Panc1 (cell line): Measurements from ENCODE around the gene CDYL2. TPM values are rescaled to one million over a fixed set of nuclear protein-coding genes. Genes with fewer than 3 reads are reported as not detected.
"Not testable (repeated sequence)": the region's sequence is repeated elsewhere in the genome, so short reads cannot be mapped to it uniquely, and the experiment has no call there.

Experiments used
- ATAC-seq: fragments of 200-7000 bp; cut with Tn5 transposase; 2 replicates; pipeline ENCODE4 v1.9.1; 2020; ENCODE audit warnings: mild to moderate bottlenecking, moderate library complexity
- BruUV-seq: library from RNA; stranded (reverse); fragments of 400-500 nt; replicated peaks from 2 replicates; lab custom pipeline; 2021; lab: Mats Ljungman, UMichigan
- CTCF ChIA-PET: fragments of 300-600 bp; sonication (Branson Sonifier 250); formaldehyde crosslinking; loops from one replicate; lab custom pipeline; 2022; ENCODE audit warnings: antibody characterized with exemption; lab: Charles Lee
- POLR2A ChIA-PET: fragments of 300-600 bp; sonication (Branson Sonifier 250); formaldehyde crosslinking; loops from one replicate; lab custom pipeline; 2022; ENCODE audit warnings: antibody characterized with exemption; lab: Charles Lee
- DNase-seq: peaks from one replicate; pipeline ENCODE4 v3.0.0-alpha.2; 2010; ENCODE audit warnings: low read depth, low spot score
- H3K27ac ChIP-seq: 2 replicates; pipeline ENCODE4 v1.5.1; 2011; ENCODE audit warnings: mild to moderate bottlenecking, low read length, inconsistent platforms
- H3K27me3 ChIP-seq: fragments of 200-500 bp; sonication (Bioruptor generic); 2 replicates; pipeline ENCODE4 v1.6.0; 2014; ENCODE audit warnings: low read length, inconsistent platforms; ENCODE audit not compliant: control insufficient read depth, insufficient read depth
- H3K36me3 ChIP-seq: fragments of 200-500 bp; sonication (Bioruptor generic); 2 replicates; pipeline ENCODE4 v1.5.1; 2014; ENCODE audit warnings: inconsistent platforms, mild to moderate bottlenecking, low read length, moderate library complexity; ENCODE audit not compliant: control insufficient read depth, insufficient read depth
- H3K4me1 ChIP-seq: 2 replicates; pipeline ENCODE4 v1.5.1; 2011; ENCODE audit warnings: inconsistent platforms, mild to moderate bottlenecking, low read length, moderate library complexity; ENCODE audit not compliant: control insufficient read depth, insufficient read depth
- H3K4me3 ChIP-seq, 2 experiments: 2 replicates each; pipeline ENCODE4 v1.5.1; 2011 to 2012; ENCODE audit warnings: low read depth in 2 of 2, low read length in 2 of 2, mild to moderate bottlenecking in 2 of 2, inconsistent platforms in 1 of 2, moderate library complexity in 1 of 2
- H3K9me3 ChIP-seq: fragments of 200-500 bp; sonication (Bioruptor generic); 2 replicates; pipeline ENCODE4 v1.5.1; 2014; ENCODE audit warnings: low read depth, mild to moderate bottlenecking, inconsistent platforms, low read length, moderate library complexity; ENCODE audit not compliant: control insufficient read depth, insufficient read depth
- POLR2AphosphoS5 ChIP-seq: IDR thresholded peaks from 2 replicates; pipeline ENCODE4 v1.6.1; 2012; ENCODE audit warnings: mild to moderate bottlenecking, low read depth, low read length, moderate library complexity
- SIN3A ChIP-seq: IDR thresholded peaks from 2 replicates; pipeline ENCODE4 v1.6.1; 2012; ENCODE audit warnings: low read depth, mild to moderate bottlenecking, low read length, moderate library complexity, borderline replicate concordance; ENCODE audit not compliant: insufficient read depth
- TCF7L2 ChIP-seq: IDR thresholded peaks from 2 replicates; pipeline ENCODE4 v1.6.1; 2011; ENCODE audit warnings: mild to moderate bottlenecking, low read depth, low read length, inconsistent platforms
- in situ Hi-C: cut with HindIII; loops from 2 replicates; pipeline ENCODE4 v1.10.0; 2016; ENCODE audit warnings: low sequenced_read_pairs, low pct_unique_long_range_greater_than_20kb
- intact Hi-C: fragments of 100-400 bp; cut with micrococcal nuclease; formaldehyde crosslinking; loops from one replicate; pipeline ENCODE4 v1.10.0; 2022; ENCODE audit not compliant: unreplicated experiment
- total RNA-seq: library from RNA; stranded (reverse); gene quantifications from one replicate; pipeline ENCODE4 v1.2.1, GENCODE V29; 2021; ENCODE audit not compliant: unreplicated experiment
- TF ChIP-seq, protein P1 (sequence below), 2 experiments: IDR thresholded peaks; 2 replicates each; pipeline ENCODE4 v1.6.1; 2011 to 2012; ENCODE audit warnings: low read depth in 2 of 2, control low read depth in 1 of 2, low read length in 1 of 2, mild to moderate bottlenecking in 1 of 2, moderate library complexity in 1 of 2; ENCODE audit not compliant: insufficient read depth in 1 of 2
- TF ChIP-seq, protein P2 (sequence below): fragments of 450-650 bp; IDR thresholded peaks from 2 replicates; pipeline ENCODE4 v1.5.1; 2017; ENCODE audit warnings: mild to moderate bottlenecking

Gene CDYL2
- total RNA-seq, 1 experiment from 2014 or later, result 6.1 TPM

DNA sequence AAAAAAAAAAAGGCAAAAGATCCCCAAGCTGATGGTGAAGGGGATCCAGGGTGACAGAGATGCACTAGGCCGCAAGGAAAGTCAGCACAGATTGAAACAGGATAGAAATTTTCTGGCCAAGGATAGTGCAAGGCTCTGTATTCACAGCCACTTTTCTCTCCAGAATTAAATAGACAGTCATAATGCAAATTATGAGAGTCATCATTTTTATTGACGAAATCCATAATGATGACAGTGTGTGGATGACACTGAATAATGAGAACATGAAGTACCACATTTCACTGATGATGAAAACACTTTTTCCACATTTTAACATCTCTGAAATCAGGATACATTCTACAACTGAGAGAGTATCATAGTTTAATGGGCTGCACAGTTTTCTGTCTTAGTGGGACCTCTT is 72.5 kb downstream of the CDYL2 start:
- Histone ChIP-seq H3K36me3 (no peaks in the 10 kb centered on the region), H3K27ac (no peak overlapping the region), H3K4me3 (no peak overlapping the region), H3K9me3 (no peaks in the 10 kb centered on the region), H3K4me1 (no peaks in the 10 kb centered on the region), H3K27me3 (no peaks in the 10 kb centered on the region)
- no peak for DNase-seq
- ChIA-PET POLR2A (no interaction called here), CTCF (no interaction called here)
- in situ Hi-C loops (no loop called here), intact Hi-C loops (no loop called here)
- no TSS peak for BruUV-seq
- no peak for ATAC-seq
- no peak for TF ChIP-seq SIN3A
- no peak for TF ChIP-seq POLR2AphosphoS5
- no peak for TF ChIP-seq TCF7L2
- TF ChIP-seq, protein P1, sequence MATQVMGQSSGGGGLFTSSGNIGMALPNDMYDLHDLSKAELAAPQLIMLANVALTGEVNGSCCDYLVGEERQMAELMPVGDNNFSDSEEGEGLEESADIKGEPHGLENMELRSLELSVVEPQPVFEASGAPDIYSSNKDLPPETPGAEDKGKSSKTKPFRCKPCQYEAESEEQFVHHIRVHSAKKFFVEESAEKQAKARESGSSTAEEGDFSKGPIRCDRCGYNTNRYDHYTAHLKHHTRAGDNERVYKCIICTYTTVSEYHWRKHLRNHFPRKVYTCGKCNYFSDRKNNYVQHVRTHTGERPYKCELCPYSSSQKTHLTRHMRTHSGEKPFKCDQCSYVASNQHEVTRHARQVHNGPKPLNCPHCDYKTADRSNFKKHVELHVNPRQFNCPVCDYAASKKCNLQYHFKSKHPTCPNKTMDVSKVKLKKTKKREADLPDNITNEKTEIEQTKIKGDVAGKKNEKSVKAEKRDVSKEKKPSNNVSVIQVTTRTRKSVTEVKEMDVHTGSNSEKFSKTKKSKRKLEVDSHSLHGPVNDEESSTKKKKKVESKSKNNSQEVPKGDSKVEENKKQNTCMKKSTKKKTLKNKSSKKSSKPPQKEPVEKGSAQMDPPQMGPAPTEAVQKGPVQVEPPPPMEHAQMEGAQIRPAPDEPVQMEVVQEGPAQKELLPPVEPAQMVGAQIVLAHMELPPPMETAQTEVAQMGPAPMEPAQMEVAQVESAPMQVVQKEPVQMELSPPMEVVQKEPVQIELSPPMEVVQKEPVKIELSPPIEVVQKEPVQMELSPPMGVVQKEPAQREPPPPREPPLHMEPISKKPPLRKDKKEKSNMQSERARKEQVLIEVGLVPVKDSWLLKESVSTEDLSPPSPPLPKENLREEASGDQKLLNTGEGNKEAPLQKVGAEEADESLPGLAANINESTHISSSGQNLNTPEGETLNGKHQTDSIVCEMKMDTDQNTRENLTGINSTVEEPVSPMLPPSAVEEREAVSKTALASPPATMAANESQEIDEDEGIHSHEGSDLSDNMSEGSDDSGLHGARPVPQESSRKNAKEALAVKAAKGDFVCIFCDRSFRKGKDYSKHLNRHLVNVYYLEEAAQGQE (IDR thresholded peaks at IDR 0.05; ENCODE audit: insufficient read depth in 1 of 2, low read depth in 2 of 2, low read length in 1 of 2), result no peak
- TF ChIP-seq, protein P2, sequence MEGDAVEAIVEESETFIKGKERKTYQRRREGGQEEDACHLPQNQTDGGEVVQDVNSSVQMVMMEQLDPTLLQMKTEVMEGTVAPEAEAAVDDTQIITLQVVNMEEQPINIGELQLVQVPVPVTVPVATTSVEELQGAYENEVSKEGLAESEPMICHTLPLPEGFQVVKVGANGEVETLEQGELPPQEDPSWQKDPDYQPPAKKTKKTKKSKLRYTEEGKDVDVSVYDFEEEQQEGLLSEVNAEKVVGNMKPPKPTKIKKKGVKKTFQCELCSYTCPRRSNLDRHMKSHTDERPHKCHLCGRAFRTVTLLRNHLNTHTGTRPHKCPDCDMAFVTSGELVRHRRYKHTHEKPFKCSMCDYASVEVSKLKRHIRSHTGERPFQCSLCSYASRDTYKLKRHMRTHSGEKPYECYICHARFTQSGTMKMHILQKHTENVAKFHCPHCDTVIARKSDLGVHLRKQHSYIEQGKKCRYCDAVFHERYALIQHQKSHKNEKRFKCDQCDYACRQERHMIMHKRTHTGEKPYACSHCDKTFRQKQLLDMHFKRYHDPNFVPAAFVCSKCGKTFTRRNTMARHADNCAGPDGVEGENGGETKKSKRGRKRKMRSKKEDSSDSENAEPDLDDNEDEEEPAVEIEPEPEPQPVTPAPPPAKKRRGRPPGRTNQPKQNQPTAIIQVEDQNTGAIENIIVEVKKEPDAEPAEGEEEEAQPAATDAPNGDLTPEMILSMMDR, result no peak

DNA sequence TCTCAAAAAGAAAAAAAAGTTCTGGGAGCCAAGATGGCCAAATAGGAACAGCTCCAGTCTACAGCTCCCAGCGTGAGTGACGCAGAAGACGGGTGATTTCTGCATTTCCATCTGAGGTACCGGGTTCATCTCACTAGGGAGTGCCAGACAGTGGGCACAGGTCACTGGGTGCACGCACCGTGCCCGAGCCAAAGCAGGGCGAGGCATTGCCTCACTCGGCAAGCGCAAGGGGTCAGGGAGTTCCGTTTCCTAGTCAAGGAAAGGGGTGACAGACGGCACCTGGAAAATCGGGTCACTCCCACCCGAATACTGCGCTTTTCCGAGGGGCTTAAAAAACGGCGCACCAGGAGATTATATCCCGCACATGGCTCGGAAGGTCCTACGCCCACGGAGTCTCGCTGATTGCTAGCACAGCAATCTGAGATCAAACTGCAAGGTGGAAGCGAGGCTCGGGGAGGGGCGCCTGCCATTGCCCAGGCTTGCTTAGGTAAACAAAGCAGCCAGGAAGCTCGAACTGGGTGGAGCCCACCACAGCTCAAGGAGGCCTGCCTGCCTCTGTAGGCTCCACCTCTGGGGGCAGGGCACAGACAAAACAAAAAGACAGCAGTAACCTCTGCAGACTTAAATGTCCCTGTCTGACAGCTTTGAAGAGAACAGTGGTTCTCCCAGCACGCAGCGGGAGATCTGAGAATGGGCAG is 77.2 kb downstream of the CDYL2 start:
- POLR2A ChIA-PET, in situ Hi-C loops, intact Hi-C loops: not testable (repeated sequence)

DNA sequence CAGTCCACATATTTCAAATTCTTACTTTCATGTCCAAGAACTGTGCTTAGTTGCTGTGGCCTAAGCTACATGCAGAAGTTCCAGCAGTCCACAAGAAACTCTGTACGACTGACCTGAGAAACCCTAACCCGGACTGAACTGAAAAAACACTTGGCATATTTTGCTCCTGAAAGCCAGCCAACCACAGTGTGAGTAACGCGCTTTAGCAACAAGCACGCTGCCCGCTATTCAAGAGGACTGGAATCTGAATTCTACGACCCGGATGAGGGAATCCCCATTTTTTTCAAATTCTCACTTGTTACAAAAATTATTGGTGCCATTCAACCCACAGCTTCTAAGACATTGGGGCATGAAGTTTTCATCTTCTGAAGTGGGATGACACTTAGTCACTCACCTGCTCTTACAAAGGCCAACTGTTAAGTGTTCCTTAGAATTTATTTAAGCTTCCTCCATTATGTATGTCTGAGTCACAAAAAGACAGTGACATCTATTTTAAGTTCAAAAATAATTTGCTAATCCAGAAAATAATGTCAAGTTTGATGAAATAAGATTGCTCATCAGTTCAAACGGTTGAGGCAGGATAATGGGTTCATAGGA is 78.7 kb downstream of the CDYL2 start:
- no peak for DNase-seq
- in situ Hi-C loops (no loop called here), intact Hi-C loops (no loop called here)
- no peaks in the 10 kb centered on the region for H3K9me3 ChIP-seq
- no peak for TF ChIP-seq TCF7L2
- TF ChIP-seq, protein P2, result no peak
- TF ChIP-seq POLR2AphosphoS5, result no peak
- TF ChIP-seq, protein P1 (IDR thresholded peaks at IDR 0.05; ENCODE audit: insufficient read depth in 1 of 2, low read depth in 2 of 2, low read length in 1 of 2), result no peak
- TF ChIP-seq SIN3A, result no peak
- ChIA-PET CTCF (no interaction called here), POLR2A (no interaction called here)
- no peak overlapping the region for H3K27ac ChIP-seq
- H3K4me3 ChIP-seq, result no peak overlapping the region
- no TSS peak for BruUV-seq
- no peaks in the 10 kb centered on the region for H3K4me1 ChIP-seq
- ATAC-seq, result no peak
- no peaks in the 10 kb centered on the region for H3K27me3 ChIP-seq
- no peaks in the 10 kb centered on the region for H3K36me3 ChIP-seq

More for the DNA sequence above, 77.2 kb downstream of the CDYL2 start:
- CTCF ChIA-PET, H3K27me3 ChIP-seq, H3K4me1 ChIP-seq, ATAC-seq, BruUV-seq, DNase-seq, H3K9me3 ChIP-seq, H3K27ac ChIP-seq, H3K4me3 ChIP-seq, H3K36me3 ChIP-seq: not testable (repeated sequence)
